HEK293 (cell line): ENCODE measurements around the gene IQCF2.

ENCODE experiments used
- OSR2 ChIP-seq: fragments of 450-650 bp; formaldehyde crosslinking; IDR thresholded peaks from 2 replicates; pipeline ENCODE4 v1.5.1; 2016; ENCODE audit warnings: missing biosample characterization, missing genetic modification characterization
- YY1 ChIP-seq: fragments of 450-650 bp; formaldehyde crosslinking; IDR thresholded peaks from 2 replicates; pipeline ENCODE4 v1.5.1; 2018; ENCODE audit warnings: missing biosample characterization, missing genetic modification characterization
- ZBTB7A ChIP-seq: fragments of 450-650 bp; formaldehyde crosslinking; IDR thresholded peaks from 2 replicates; pipeline ENCODE4 v1.5.1; 2016; ENCODE audit warnings: low read depth, missing biosample characterization, missing genetic modification characterization
- ZFP3 ChIP-seq: fragments of 450-650 bp; formaldehyde crosslinking; IDR thresholded peaks from 2 replicates; pipeline ENCODE4 v1.5.1; 2016; ENCODE audit warnings: low read depth, missing biosample characterization, missing genetic modification characterization
- ZIC2 ChIP-seq: fragments of 450-650 bp; formaldehyde crosslinking; IDR thresholded peaks from 2 replicates; pipeline ENCODE4 v1.5.1; 2016; ENCODE audit warnings: missing biosample characterization, missing genetic modification characterization
- ZNF175 ChIP-seq: fragments of 450-650 bp; formaldehyde crosslinking; IDR thresholded peaks from 2 replicates; pipeline ENCODE4 v1.5.1; 2016; ENCODE audit warnings: missing biosample characterization, missing genetic modification characterization
- ZNF221 ChIP-seq: fragments of 450-650 bp; formaldehyde crosslinking; IDR thresholded peaks from 2 replicates; pipeline ENCODE4 v1.5.1; 2017; ENCODE audit warnings: missing biosample characterization, missing genetic modification characterization, borderline replicate concordance
- ZNF585B ChIP-seq: fragments of 450-650 bp; formaldehyde crosslinking; IDR thresholded peaks from 2 replicates; pipeline ENCODE4 v1.5.1; 2016; ENCODE audit warnings: missing biosample characterization, missing genetic modification characterization
- ZNF660 ChIP-seq: fragments of 450-650 bp; IDR thresholded peaks from 2 replicates; pipeline ENCODE4 v1.5.1; 2018; ENCODE audit warnings: missing biosample characterization, mild to moderate bottlenecking, missing genetic modification characterization
- ZNF76 ChIP-seq: fragments of 450-650 bp; formaldehyde crosslinking; IDR thresholded peaks from 2 replicates; pipeline ENCODE4; 2016; ENCODE audit warnings: low read depth, missing biosample characterization, missing genetic modification characterization, borderline replicate concordance
- ZNF837 ChIP-seq: fragments of 450-650 bp; formaldehyde crosslinking; IDR thresholded peaks from 2 replicates; pipeline ENCODE4 v1.5.1; 2016; ENCODE audit warnings: missing biosample characterization, missing genetic modification characterization
- ZSCAN23 ChIP-seq: fragments of 450-650 bp; formaldehyde crosslinking; IDR thresholded peaks from 2 replicates; pipeline ENCODE4 v1.5.1; 2016; ENCODE audit warnings: missing biosample characterization, missing genetic modification characterization
- TF ChIP-seq, protein P1 (sequence below): fragments of 450-650 bp; formaldehyde crosslinking; IDR thresholded peaks from 2 replicates; pipeline ENCODE4 v1.5.1; 2016; ENCODE audit warnings: missing biosample characterization, missing genetic modification characterization

DNA sequence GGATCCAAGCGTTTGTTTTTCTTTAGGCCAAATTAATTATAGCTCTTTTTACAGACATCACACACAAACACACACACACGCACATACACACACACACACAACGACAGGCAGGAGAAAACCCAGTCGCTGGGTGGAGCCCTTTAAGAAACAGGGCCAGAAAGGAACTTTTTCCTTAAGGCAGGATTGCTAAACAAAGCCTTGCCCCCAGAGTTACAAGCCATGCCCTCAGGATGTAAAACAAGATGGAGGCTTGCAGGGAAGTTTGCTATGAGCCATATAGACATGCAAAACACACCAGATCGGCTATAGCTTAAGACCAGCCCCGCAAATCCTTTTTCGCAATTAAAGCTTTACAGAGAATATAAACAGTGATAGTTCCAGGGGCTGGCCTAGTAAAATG, 16.3 kb upstream of the IQCF2 start:
- no peak for TF ChIP-seq ZIC2 (tag by site-specific recombination)
- no peak for TF ChIP-seq ZNF837
- TF ChIP-seq ZNF585B = no peak
- TF ChIP-seq YY1 (tag by site-specific recombination) = no peak
- TF ChIP-seq, protein P1, sequence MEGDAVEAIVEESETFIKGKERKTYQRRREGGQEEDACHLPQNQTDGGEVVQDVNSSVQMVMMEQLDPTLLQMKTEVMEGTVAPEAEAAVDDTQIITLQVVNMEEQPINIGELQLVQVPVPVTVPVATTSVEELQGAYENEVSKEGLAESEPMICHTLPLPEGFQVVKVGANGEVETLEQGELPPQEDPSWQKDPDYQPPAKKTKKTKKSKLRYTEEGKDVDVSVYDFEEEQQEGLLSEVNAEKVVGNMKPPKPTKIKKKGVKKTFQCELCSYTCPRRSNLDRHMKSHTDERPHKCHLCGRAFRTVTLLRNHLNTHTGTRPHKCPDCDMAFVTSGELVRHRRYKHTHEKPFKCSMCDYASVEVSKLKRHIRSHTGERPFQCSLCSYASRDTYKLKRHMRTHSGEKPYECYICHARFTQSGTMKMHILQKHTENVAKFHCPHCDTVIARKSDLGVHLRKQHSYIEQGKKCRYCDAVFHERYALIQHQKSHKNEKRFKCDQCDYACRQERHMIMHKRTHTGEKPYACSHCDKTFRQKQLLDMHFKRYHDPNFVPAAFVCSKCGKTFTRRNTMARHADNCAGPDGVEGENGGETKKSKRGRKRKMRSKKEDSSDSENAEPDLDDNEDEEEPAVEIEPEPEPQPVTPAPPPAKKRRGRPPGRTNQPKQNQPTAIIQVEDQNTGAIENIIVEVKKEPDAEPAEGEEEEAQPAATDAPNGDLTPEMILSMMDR = no peak
- no peak for TF ChIP-seq ZNF221 (tag by site-specific recombination)
- no peak for TF ChIP-seq ZFP3 (tag by site-specific recombination)
- TF ChIP-seq ZNF175 (tag by site-specific recombination) = no peak
- no peak for TF ChIP-seq OSR2 (tag by site-specific recombination)
- no peak for TF ChIP-seq ZNF660 (tag by site-specific recombination)
- TF ChIP-seq ZNF76 (tag by site-specific recombination) = no peak
- TF ChIP-seq ZSCAN23 (tag by site-specific recombination) = no peak
- TF ChIP-seq ZBTB7A (tag by site-specific recombination) = no peak
